HG03060 (cell line): Measurements from ENCODE around the gene PACS2.

Experiments
- ATAC-seq: cut with Tn5 transposase; IDR thresholded peaks from one replicate; pipeline ENCODE4 v1.9.1; 2021; ENCODE audit warnings: low read depth, moderate number of reproducible peaks; ENCODE audit not compliant: unreplicated experiment

Gene PACS2

GRCh38 chr14:105417690-105418121 lies 103.2 kb downstream of the PACS2 start:
- no peak for ATAC-seq

GRCh38 chr14:105418269-105419194 lies 104.0 kb downstream of the PACS2 start:
- ATAC-seq, result no peak

GRCh38 chr14:105419195-105420091 lies 104.9 kb downstream of the PACS2 start, which contains the start of gene MTA1:
Gene MTA1 (plus strand): TSS chr14:105419827. CDS start chr14:105420036, 209 bp downstream.
- no peak for ATAC-seq

GRCh38 chr14:105420101-105420973 lies 105.8 kb downstream of the PACS2 start:
- no peak for ATAC-seq

- ATAC-seq, result no peak
Measured at GRCh38 chr14:105420974-105421674, 106.6 kb downstream of the PACS2 start.

- ATAC-seq, result no peak
Measured at GRCh38 chr14:105421723-105422615, 107.4 kb downstream of the PACS2 start.

GRCh38 chr14:105422695-105423487 lies 108.3 kb downstream of the PACS2 start:
- ATAC-seq, result no peak

- no peak for ATAC-seq
Measured at GRCh38 chr14:105423488-105424195, 109.1 kb downstream of the PACS2 start.

GRCh38 chr14:105424861-105425260 lies 110.3 kb downstream of the PACS2 start:
- no peak for ATAC-seq

- no peak for ATAC-seq
Measured at GRCh38 chr14:105425823-105426247, 111.3 kb downstream of the PACS2 start.

- no peak for ATAC-seq
Measured at GRCh38 chr14:105426416-105427130, 112.0 kb downstream of the PACS2 start.

GRCh38 chr14:105427412-105427811 lies 112.9 kb downstream of the PACS2 start:
- ATAC-seq, result no peak

- ATAC-seq, result no peak
Measured at GRCh38 chr14:105427936-105428485, 113.5 kb downstream of the PACS2 start.

- ATAC-seq, result no peak
Measured at GRCh38 chr14:105430042-105430441, 115.5 kb downstream of the PACS2 start.

GRCh38 chr14:105430565-105430964 lies 116.0 kb downstream of the PACS2 start:
- no peak for ATAC-seq

- no peak for ATAC-seq
Measured at GRCh38 chr14:105431256-105431655, 116.7 kb downstream of the PACS2 start.
